Measurements from ENCODE around the gene RHOU.

GRCh38 chr1:228695015-228695955, 40.0 kb upstream of the RHOU start:
- TF ChIP-seq EZH2 (IDR thresholded peaks at IDR 0.05; ENCODE audit: borderline replicate concordance, low read depth, low read length, poor library complexity, severe bottlenecking) (no peak), CTCF (conservative IDR thresholded peaks at IDR 0.05; ENCODE audit: low read depth, low read length) (no peak)

Measured in A673 (cell line).